Mesendoderm (in vitro differentiated cells): ENCODE data around the gene RETREG2.

Experiments
- DNase-seq: peaks from one replicate; pipeline ENCODE4 v3.0.0; 2013
- H2AK5ac ChIP-seq: 2 replicates; pipeline ENCODE4 v1.6.1; 2013; ENCODE audit warnings: low read length, inconsistent platforms
- H2BK120ac ChIP-seq: 2 replicates; pipeline ENCODE4 v1.6.1; 2013; ENCODE audit warnings: low read depth, mild to moderate bottlenecking, low read length, moderate library complexity, mixed read lengths
- H2BK15ac ChIP-seq: replicated peaks from 2 replicates; pipeline ENCODE4 v1.6.1; 2013; ENCODE audit warnings: low read depth, mild to moderate bottlenecking, moderate library complexity
- H2BK5ac ChIP-seq: 2 replicates; pipeline ENCODE4 v1.6.1; 2013; ENCODE audit warnings: low read length, inconsistent platforms
- H3K18ac ChIP-seq: 2 replicates; pipeline ENCODE4 v1.6.1; 2013; ENCODE audit warnings: mild to moderate bottlenecking, low read length, mixed read lengths
- H3K23ac ChIP-seq: one replicate; pipeline ENCODE4 v1.6.1; 2013; ENCODE audit warnings: low read length
- H3K27ac ChIP-seq: 2 replicates; pipeline ENCODE4 v1.5.1; 2013; ENCODE audit warnings: low read depth, mild to moderate bottlenecking, inconsistent platforms, low read length, moderate library complexity
- H3K27me3 ChIP-seq: 2 replicates; pipeline ENCODE4 v1.6.1; 2013; ENCODE audit warnings: low read length, control low read depth, mild to moderate bottlenecking, inconsistent platforms; ENCODE audit not compliant: insufficient read depth, poor library complexity
- H3K36me3 ChIP-seq: 2 replicates; pipeline ENCODE4 v1.6.1; 2013; ENCODE audit warnings: low read length, inconsistent platforms; ENCODE audit not compliant: control insufficient read depth, insufficient read depth
- H3K4ac ChIP-seq: one replicate; pipeline ENCODE4 v1.6.1; 2013; ENCODE audit warnings: low read depth, mild to moderate bottlenecking, low read length, moderate library complexity
- H3K4me1 ChIP-seq: 2 replicates; pipeline ENCODE4 v1.6.1; 2013; ENCODE audit warnings: low read depth, low read length, inconsistent platforms; ENCODE audit not compliant: control insufficient read depth
- H3K4me2 ChIP-seq: 2 replicates; pipeline ENCODE4 v1.6.1; 2013; ENCODE audit warnings: low read length
- H3K4me3 ChIP-seq: 2 replicates; pipeline ENCODE4 v1.5.1; 2013; ENCODE audit warnings: mild to moderate bottlenecking, low read length
- H3K56ac ChIP-seq: one replicate; pipeline ENCODE4 v1.6.1; 2013; ENCODE audit warnings: low read length
- H3K79me1 ChIP-seq: 2 replicates; pipeline ENCODE4 v1.6.1; 2013; ENCODE audit warnings: low read length, inconsistent platforms
- H3K79me2 ChIP-seq: 2 replicates; pipeline ENCODE4 v1.6.1; 2013; ENCODE audit warnings: mild to moderate bottlenecking, low read length; ENCODE audit not compliant: control insufficient read depth, insufficient read depth
- H3K9ac ChIP-seq: 2 replicates; pipeline ENCODE4 v1.6.1; 2013; ENCODE audit warnings: low read length, inconsistent platforms
- H4K5ac ChIP-seq: one replicate; pipeline ENCODE4 v1.6.1; 2013; ENCODE audit warnings: low read length
- H4K8ac ChIP-seq: one replicate; pipeline ENCODE4 v1.6.1; 2013; ENCODE audit warnings: low read depth, mild to moderate bottlenecking, control low read depth, low read length, moderate library complexity
- WGBS: extraction: QIAGEN DNeasy Blood & Tissue Kit; methylation state at CpG from one replicate; pipeline ENCODE4 v1.1.7; 2013; ENCODE audit warnings: low lambda C conversion rate, missing lambda C conversion rate; ENCODE audit not compliant: insufficient coverage; ENCODE audit errors: extremely low coverage; 5-methylcytosine and 5-hydroxymethylcytosine counted together

The RETREG2 gene

GRCh38 chr2:219219784-219220532 is 41.9 kb downstream of the RETREG2 start:
- no peak overlapping the region for H3K18ac ChIP-seq
- H3K79me1 ChIP-seq: peaks cover 6% of the 10 kb centered on the region
- no peaks in the 10 kb centered on the region for H3K79me2 ChIP-seq
- H2BK15ac ChIP-seq: no peak overlapping the region
- H2BK5ac ChIP-seq: no peak overlapping the region
- peaks cover 1% of the 10 kb centered on the region for H3K36me3 ChIP-seq
- H3K27ac ChIP-seq: no peak overlapping the region
- WGBS: no CpG with 5 or more reads among the region's 18 CpGs
- peaks cover 2% of the 10 kb centered on the region for H3K4me1 ChIP-seq
- H3K4me2 ChIP-seq: no peak overlapping the region
- H3K23ac ChIP-seq: no peak overlapping the region
- no peak overlapping the region for H2BK120ac ChIP-seq
- no peak for DNase-seq
- H3K4ac ChIP-seq: no peak overlapping the region
- H2AK5ac ChIP-seq: no peak overlapping the region
- peak overlapping the region; percentile 22 for H3K9ac ChIP-seq
- H3K27me3 ChIP-seq: no peaks in the 10 kb centered on the region
- no peak overlapping the region for H4K5ac ChIP-seq
- peak overlapping the region; percentile 39 for H3K56ac ChIP-seq
- H3K4me3 ChIP-seq: no peak overlapping the region
- H4K8ac ChIP-seq: no peak overlapping the region

GRCh38 chr2:219220652-219221402 is 42.8 kb downstream of the RETREG2 start:
- no peak overlapping the region for H3K56ac ChIP-seq
- H4K5ac ChIP-seq: no peak overlapping the region
- no peak overlapping the region for H3K27ac ChIP-seq
- no peak overlapping the region for H2AK5ac ChIP-seq
- no peak overlapping the region for H3K4ac ChIP-seq
- H2BK5ac ChIP-seq: no peak overlapping the region
- H2BK120ac ChIP-seq: no peak overlapping the region
- H3K27me3 ChIP-seq: no peaks in the 10 kb centered on the region
- H3K4me2 ChIP-seq: no peak overlapping the region
- peaks cover 1% of the 10 kb centered on the region for H3K36me3 ChIP-seq
- H3K79me1 ChIP-seq: peaks cover 6% of the 10 kb centered on the region
- DNase-seq: no peak
- H4K8ac ChIP-seq: no peak overlapping the region
- WGBS: no CpG with 5 or more reads among the region's 19 CpGs
- H3K4me1 ChIP-seq: peaks cover 2% of the 10 kb centered on the region
- H3K9ac ChIP-seq: no peak overlapping the region
- no peak overlapping the region for H3K23ac ChIP-seq
- no peak overlapping the region for H3K4me3 ChIP-seq
- no peaks in the 10 kb centered on the region for H3K79me2 ChIP-seq
- H2BK15ac ChIP-seq: no peak overlapping the region
- no peak overlapping the region for H3K18ac ChIP-seq

GRCh38 chr2:219221957-219222518 is 44.0 kb downstream of the RETREG2 start:
- Histone ChIP-seq H2BK15ac (no peak overlapping the region), H4K8ac (no peak overlapping the region), H3K79me1 (no peaks in the 10 kb centered on the region), H4K5ac (no peak overlapping the region), H2AK5ac (no peak overlapping the region), H3K4me1 (no peaks in the 10 kb centered on the region), H3K27ac (no peak overlapping the region), H2BK120ac (no peak overlapping the region), H3K18ac (no peak overlapping the region), H3K36me3 (peaks cover 1% of the 10 kb centered on the region), H3K9ac (no peak overlapping the region), H3K4me2 (no peak overlapping the region), H3K4ac (no peak overlapping the region), H3K23ac (no peak overlapping the region), H3K27me3 (no peaks in the 10 kb centered on the region), H3K4me3 (no peak overlapping the region), H2BK5ac (no peak overlapping the region), H3K79me2 (no peaks in the 10 kb centered on the region), H3K56ac (no peak overlapping the region)
- no CpG with 5 or more reads among the region's 16 CpGs for WGBS
- DNase-seq: no peak

- H2AK5ac ChIP-seq: no peak overlapping the region
- H2BK120ac ChIP-seq: no peak overlapping the region
- H3K9ac ChIP-seq: no peak overlapping the region
- H3K4ac ChIP-seq: no peak overlapping the region
- no peak overlapping the region for H4K8ac ChIP-seq
- no peak overlapping the region for H2BK5ac ChIP-seq
- H2BK15ac ChIP-seq: no peak overlapping the region
- peaks cover 6% of the 10 kb centered on the region for H3K79me2 ChIP-seq
- H3K4me2 ChIP-seq: no peak overlapping the region
- no peak overlapping the region for H3K23ac ChIP-seq
- WGBS: no CpG with 5 or more reads among the region's 31 CpGs
- peaks cover 1% of the 10 kb centered on the region for H3K36me3 ChIP-seq
- no peak overlapping the region for H4K5ac ChIP-seq
- H3K27me3 ChIP-seq: no peaks in the 10 kb centered on the region
- peaks cover 4% of the 10 kb centered on the region for H3K4me1 ChIP-seq
- H3K79me1 ChIP-seq: peaks cover 10% of the 10 kb centered on the region
- H3K56ac ChIP-seq: no peak overlapping the region
- DNase-seq: no peak
- H3K4me3 ChIP-seq: no peak overlapping the region
- H3K18ac ChIP-seq: no peak overlapping the region
- H3K27ac ChIP-seq: no peak overlapping the region
Observed at GRCh38 chr2:219223831-219224610, 45.9 kb downstream of the RETREG2 start.

GRCh38 chr2:219225350-219225749 is 47.3 kb downstream of the RETREG2 start:
- Histone ChIP-seq H3K4ac (no peak overlapping the region), H2BK120ac (no peak overlapping the region), H3K9ac (no peak overlapping the region), H2BK15ac (no peak overlapping the region), H3K4me3 (no peak overlapping the region), H3K4me2 (no peak overlapping the region), H2AK5ac (no peak overlapping the region), H4K5ac (no peak overlapping the region), H3K36me3 (peaks cover 1% of the 10 kb centered on the region), H3K56ac (no peak overlapping the region), H3K79me1 (peaks cover 10% of the 10 kb centered on the region), H3K79me2 (peaks cover 6% of the 10 kb centered on the region), H2BK5ac (no peak overlapping the region), H3K18ac (no peak overlapping the region), H3K4me1 (peaks cover 4% of the 10 kb centered on the region), H3K27me3 (no peaks in the 10 kb centered on the region), H4K8ac (no peak overlapping the region), H3K23ac (no peak overlapping the region), H3K27ac (no peak overlapping the region)
- no CpG with 5 or more reads among the region's 3 CpGs for whole genome bisulfite sequencing
- DNase-seq: no peak
